BE2C (cell line): ENCODE data around the gene WNT8A.

Experiments
- DNase-seq: peaks from one replicate; pipeline ENCODE4 v3.0.0-alpha.2; 2020
- H3K27me3 ChIP-seq: fragments of 250-450 bp; sonication (Bioruptor Pico); 2 replicates; pipeline ENCODE4 v1.5.1; 2020; ENCODE audit warnings: mild to moderate bottlenecking
- H3K36me3 ChIP-seq: fragments of 250-450 bp; sonication (Bioruptor Pico); 2 replicates; pipeline ENCODE4 v1.5.1; 2020; ENCODE audit warnings: mild to moderate bottlenecking
- H3K4me1 ChIP-seq: fragments of 250-450 bp; sonication (Bioruptor Pico); 2 replicates; pipeline ENCODE4 v1.5.1; 2020
- H3K4me3 ChIP-seq: 2 replicates; pipeline ENCODE4 v1.5.1; 2011; ENCODE audit warnings: low read depth, low read length
- H3K9me3 ChIP-seq: fragments of 250-450 bp; sonication (Bioruptor Pico); 2 replicates; pipeline ENCODE4 v1.5.1; 2020
- CTCF ChIP-seq: IDR thresholded peaks from 2 replicates; pipeline ENCODE4 v1.5.1; 2012; ENCODE audit warnings: mild to moderate bottlenecking, low read depth, low read length

Gene WNT8A

GRCh38 chr5:138109463-138110265 is 25.8 kb downstream of the WNT8A start:
- DNase-seq: no peak
- no peaks in the 10 kb centered on the region for H3K9me3 ChIP-seq
- H3K4me1 ChIP-seq: no peaks in the 10 kb centered on the region; the same call in 1 of the 2 replicates
- TF ChIP-seq CTCF: no peak
- H3K4me3 ChIP-seq: no peak overlapping the region
- H3K36me3 ChIP-seq: no peaks in the 10 kb centered on the region
- no peaks in the 10 kb centered on the region for H3K27me3 ChIP-seq

GRCh38 chr5:138110266-138110963 is 26.6 kb downstream of the WNT8A start:
- DNase-seq: no peak
- H3K27me3 ChIP-seq: no peaks in the 10 kb centered on the region
- H3K4me3 ChIP-seq: no peak overlapping the region
- H3K9me3 ChIP-seq: no peaks in the 10 kb centered on the region
- TF ChIP-seq CTCF: no peak
- no peaks in the 10 kb centered on the region; the same call in 1 of the 2 replicates for H3K4me1 ChIP-seq
- no peaks in the 10 kb centered on the region for H3K36me3 ChIP-seq

- Histone ChIP-seq H3K36me3 (no peaks in the 10 kb centered on the region), H3K4me1 (no peaks in the 10 kb centered on the region; the same call in 1 of the 2 replicates), H3K27me3 (peaks cover 5% of the 10 kb centered on the region), H3K9me3 (no peaks in the 10 kb centered on the region), H3K4me3 (no peak overlapping the region)
- no peak for DNase-seq
- no peak for TF ChIP-seq CTCF
Observed at GRCh38 chr5:138111181-138111580, 27.3 kb downstream of the WNT8A start.

GRCh38 chr5:138111937-138112336 is 28.1 kb downstream of the WNT8A start:
- H3K4me1 ChIP-seq: no peaks in the 10 kb centered on the region; the same call in 1 of the 2 replicates
- no peak overlapping the region for H3K4me3 ChIP-seq
- no peaks in the 10 kb centered on the region for H3K9me3 ChIP-seq
- TF ChIP-seq CTCF: no peak
- peaks cover 7% of the 10 kb centered on the region for H3K27me3 ChIP-seq
- DNase-seq: no peak
- no peaks in the 10 kb centered on the region for H3K36me3 ChIP-seq

GRCh38 chr5:138115254-138115653 is 31.4 kb downstream of the WNT8A start:
- no peak for TF ChIP-seq CTCF
- DNase-seq: no peak
- H3K9me3 ChIP-seq: no peaks in the 10 kb centered on the region
- peaks cover 7% of the 10 kb centered on the region for H3K27me3 ChIP-seq
- H3K36me3 ChIP-seq: no peaks in the 10 kb centered on the region
- no peaks in the 10 kb centered on the region for H3K4me1 ChIP-seq
- no peak overlapping the region for H3K4me3 ChIP-seq

- TF ChIP-seq CTCF: no peak
- Histone ChIP-seq H3K36me3 (no peaks in the 10 kb centered on the region), H3K4me1 (no peaks in the 10 kb centered on the region), H3K4me3 (no peak overlapping the region), H3K9me3 (no peaks in the 10 kb centered on the region), H3K27me3 (peaks cover 12% of the 10 kb centered on the region)
- no peak for DNase-seq
Observed at GRCh38 chr5:138128334-138128733, 44.5 kb downstream of the WNT8A start.
